Lower leg skin (tissue), 3 donors: ENCODE measurements around the gene FAM163A.

Source experiments
- POLR2A ChIP-seq, 2 donors: fragments of 450-650 bp; IDR thresholded peaks; one replicate each; pipeline ENCODE4 v1.6.1; 2016 to 2017; ENCODE audit warnings: antibody characterized with exemption in 2 of 2, mild to moderate bottlenecking in 1 of 2, moderate library complexity in 1 of 2
- TF ChIP-seq, protein P1 (sequence below), 3 donors: fragments of 450-650 bp; IDR thresholded peaks; one replicate each; pipeline ENCODE4 v1.5.1; 2016; ENCODE audit warnings: antibody characterized with exemption in 3 of 3, mild to moderate bottlenecking in 3 of 3, moderate library complexity in 2 of 3

DNA sequence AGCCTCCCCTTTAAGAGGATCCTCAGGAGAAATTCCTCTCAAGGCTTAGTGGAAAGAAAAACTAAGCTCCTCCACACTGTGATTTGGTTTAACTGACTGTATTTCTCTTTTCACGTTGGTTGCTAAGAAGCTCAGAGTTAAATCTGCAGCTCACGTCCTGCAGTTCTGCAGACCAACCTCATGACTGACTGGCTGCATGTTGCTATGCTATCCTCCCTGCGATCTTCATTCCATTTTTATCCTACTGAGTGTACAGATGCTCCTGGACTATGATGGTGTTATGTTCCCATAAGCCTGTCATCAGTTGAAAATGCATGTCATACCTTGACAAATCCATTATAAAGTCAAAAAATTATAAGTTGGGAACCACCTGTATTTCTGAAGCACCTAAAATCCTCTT lies 34.6 kb downstream of the FAM163A start:
- no peak for TF ChIP-seq POLR2A (IDR thresholded peaks at IDR 0.05)
- TF ChIP-seq, protein P1, sequence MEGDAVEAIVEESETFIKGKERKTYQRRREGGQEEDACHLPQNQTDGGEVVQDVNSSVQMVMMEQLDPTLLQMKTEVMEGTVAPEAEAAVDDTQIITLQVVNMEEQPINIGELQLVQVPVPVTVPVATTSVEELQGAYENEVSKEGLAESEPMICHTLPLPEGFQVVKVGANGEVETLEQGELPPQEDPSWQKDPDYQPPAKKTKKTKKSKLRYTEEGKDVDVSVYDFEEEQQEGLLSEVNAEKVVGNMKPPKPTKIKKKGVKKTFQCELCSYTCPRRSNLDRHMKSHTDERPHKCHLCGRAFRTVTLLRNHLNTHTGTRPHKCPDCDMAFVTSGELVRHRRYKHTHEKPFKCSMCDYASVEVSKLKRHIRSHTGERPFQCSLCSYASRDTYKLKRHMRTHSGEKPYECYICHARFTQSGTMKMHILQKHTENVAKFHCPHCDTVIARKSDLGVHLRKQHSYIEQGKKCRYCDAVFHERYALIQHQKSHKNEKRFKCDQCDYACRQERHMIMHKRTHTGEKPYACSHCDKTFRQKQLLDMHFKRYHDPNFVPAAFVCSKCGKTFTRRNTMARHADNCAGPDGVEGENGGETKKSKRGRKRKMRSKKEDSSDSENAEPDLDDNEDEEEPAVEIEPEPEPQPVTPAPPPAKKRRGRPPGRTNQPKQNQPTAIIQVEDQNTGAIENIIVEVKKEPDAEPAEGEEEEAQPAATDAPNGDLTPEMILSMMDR (IDR thresholded peaks at IDR 0.05) = no peak
